ENCODE results near the gene EFEMP1. TPM values are rescaled to one million over a fixed set of nuclear protein-coding genes. Genes with fewer than 3 reads are reported as not detected.

EFEMP1 gene
- total and polyA plus RNA-seq, 2 experiments from 2014 or later: 54.6 to 63.4 TPM

- no peak overlapping the region for H3K4me3 ChIP-seq
- TF ChIP-seq EZH2 (IDR thresholded peaks at IDR 0.05; ENCODE audit: borderline replicate concordance): no peak
- TF ChIP-seq EZH2phosphoT487 (IDR thresholded peaks at IDR 0.05; ENCODE audit: low read depth, severe bottlenecking, unreplicated experiment): no peak
- no peak for TF ChIP-seq CTCF (IDR thresholded peaks at IDR 0.05; ENCODE audit: poor library complexity)
- H3K27ac ChIP-seq: no peak overlapping the region
- H3K4me1 ChIP-seq (ENCODE audit: insufficient read depth): no peaks in the 10 kb centered on the region
- H3K9me2 ChIP-seq (replicated peaks; ENCODE audit: insufficient read depth): no peaks in the 10 kb centered on the region
- no peaks in the 10 kb centered on the region for H3K36me3 ChIP-seq (replicated peaks; ENCODE audit: insufficient read depth, low read depth)
- H3K9me3 ChIP-seq (ENCODE audit: low read depth): no peaks in the 10 kb centered on the region
- H4K20me1 ChIP-seq (ENCODE audit: insufficient read depth, poor library complexity, severe bottlenecking): no peaks in the 10 kb centered on the region
- DNase-seq (ENCODE audit: low spot score): no peak
- H3K27me3 ChIP-seq: no peaks in the 10 kb centered on the region
- no peaks in the 10 kb centered on the region for H3K79me2 ChIP-seq
- no peak overlapping the region for H2AFZ ChIP-seq
- H3K4me2 ChIP-seq: no peak overlapping the region
Observed at GRCh38 chr2:55948176-55948923, 24.8 kb upstream of the EFEMP1 start.

GRCh38 chr2:55947752-55948151, 24.2 kb upstream of the EFEMP1 start:
- H4K20me1 ChIP-seq (ENCODE audit: insufficient read depth, poor library complexity, severe bottlenecking): no peaks in the 10 kb centered on the region
- WGBS (ENCODE audit: low lambda C conversion rate, missing lambda C conversion rate): 83% methylated on average over 4 of the region's 4 CpGs
- no peaks in the 10 kb centered on the region for H3K4me1 ChIP-seq (ENCODE audit: insufficient read depth)
- H2AFZ ChIP-seq: no peak overlapping the region
- H3K4me2 ChIP-seq: no peak overlapping the region
- TF ChIP-seq EZH2phosphoT487 (IDR thresholded peaks at IDR 0.05; ENCODE audit: low read depth, severe bottlenecking, unreplicated experiment): no peak
- no peak for TF ChIP-seq EZH2 (IDR thresholded peaks at IDR 0.05; ENCODE audit: borderline replicate concordance)
- no peak for TF ChIP-seq CTCF (IDR thresholded peaks at IDR 0.05; ENCODE audit: poor library complexity)
- no peaks in the 10 kb centered on the region for H3K36me3 ChIP-seq (replicated peaks; ENCODE audit: insufficient read depth, low read depth)
- no peaks in the 10 kb centered on the region for H3K9me3 ChIP-seq (ENCODE audit: low read depth)
- no peak for DNase-seq (ENCODE audit: low spot score)
- no peak overlapping the region for H3K4me3 ChIP-seq
- H3K27me3 ChIP-seq: no peaks in the 10 kb centered on the region
- H3K9me2 ChIP-seq (replicated peaks; ENCODE audit: insufficient read depth): no peaks in the 10 kb centered on the region
- H3K79me2 ChIP-seq: no peaks in the 10 kb centered on the region
- H3K27ac ChIP-seq: no peak overlapping the region

- no peaks in the 10 kb centered on the region for H3K36me3 ChIP-seq (replicated peaks; ENCODE audit: insufficient read depth, low read depth)
- H3K27me3 ChIP-seq: no peaks in the 10 kb centered on the region
- 57% methylated on average over 1 of the region's 1 CpG for WGBS (ENCODE audit: low lambda C conversion rate, missing lambda C conversion rate)
- H3K27ac ChIP-seq: no peak overlapping the region
- H4K20me1 ChIP-seq (ENCODE audit: insufficient read depth, poor library complexity, severe bottlenecking): no peaks in the 10 kb centered on the region
- H3K79me2 ChIP-seq: no peaks in the 10 kb centered on the region
- H2AFZ ChIP-seq: no peak overlapping the region
- no peak for TF ChIP-seq EZH2 (IDR thresholded peaks at IDR 0.05; ENCODE audit: borderline replicate concordance)
- no peak for TF ChIP-seq CTCF (IDR thresholded peaks at IDR 0.05; ENCODE audit: poor library complexity)
- no peak for TF ChIP-seq EZH2phosphoT487 (IDR thresholded peaks at IDR 0.05; ENCODE audit: low read depth, severe bottlenecking, unreplicated experiment)
- H3K4me2 ChIP-seq: no peak overlapping the region
- no peak overlapping the region for H3K4me3 ChIP-seq
- DNase-seq (ENCODE audit: low spot score): no peak
- no peaks in the 10 kb centered on the region for H3K9me2 ChIP-seq (replicated peaks; ENCODE audit: insufficient read depth)
- H3K9me3 ChIP-seq (ENCODE audit: low read depth): no peaks in the 10 kb centered on the region
- H3K4me1 ChIP-seq (ENCODE audit: insufficient read depth): no peaks in the 10 kb centered on the region
Observed at GRCh38 chr2:55946793-55947192, 23.2 kb upstream of the EFEMP1 start.

Measured in hepatocyte (in vitro differentiated cells).